HL-60 (cell line): ENCODE measurements around the gene MICOS13.
"Not testable (repeated sequence)": the region's sequence is repeated elsewhere in the genome, so short reads cannot be mapped to it uniquely, and the experiment has no call there.

ENCODE experiments used
- DNase-seq, 2 experiments: peaks; one replicate each; pipeline ENCODE4 v3.0.0-alpha.2; 2010 to 2020; ENCODE audit warnings: low read depth in 1 of 2, low spot score in 1 of 2
- H3K27ac ChIP-seq: fragments of 250-450 bp; sonication (Bioruptor Pico); replicated peaks from 2 replicates; pipeline ENCODE4 v1.5.1; 2020; ENCODE audit warnings: mild to moderate bottlenecking, moderate library complexity
- H3K27me3 ChIP-seq: fragments of 250-450 bp; sonication (Bioruptor Pico); 2 replicates; pipeline ENCODE4 v1.5.1; 2021; ENCODE audit warnings: mild to moderate bottlenecking, moderate library complexity; ENCODE audit not compliant: insufficient read depth, poor library complexity, severe bottlenecking
- H3K4me3 ChIP-seq: replicated peaks from 2 replicates; pipeline ENCODE4 v1.5.1; 2011; ENCODE audit warnings: mild to moderate bottlenecking, control low read depth, low read length; ENCODE audit not compliant: insufficient read depth
- CTCF ChIP-seq: IDR thresholded peaks from one replicate; pipeline ENCODE4 v1.5.1; 2011; ENCODE audit warnings: low read length, control low read depth, inconsistent platforms; ENCODE audit not compliant: insufficient read depth
- GABPA ChIP-seq: IDR thresholded peaks from 2 replicates; pipeline ENCODE4 v1.6.1; 2012; ENCODE audit warnings: low read depth
- POLR2AphosphoS5 ChIP-seq: IDR thresholded peaks from 2 replicates; pipeline ENCODE4 v1.6.1; 2012; ENCODE audit warnings: low read depth
- REST ChIP-seq: IDR thresholded peaks from 2 replicates; pipeline ENCODE4 v1.6.1; 2012; ENCODE audit warnings: low read depth; ENCODE audit not compliant: insufficient replicate concordance
- SPI1 ChIP-seq: IDR thresholded peaks from 2 replicates; pipeline ENCODE4 v1.6.1; 2012; ENCODE audit warnings: low read depth, mild to moderate bottlenecking, borderline replicate concordance

MICOS13 gene

GRCh38 chr19:5703819-5704818 is 23.8 kb upstream of the MICOS13 start:
- no peak for TF ChIP-seq SPI1
- no peak for TF ChIP-seq GABPA
- no peak for TF ChIP-seq CTCF
- TF ChIP-seq REST, result no peak
- no peak for TF ChIP-seq POLR2AphosphoS5
- no peak overlapping the region for H3K4me3 ChIP-seq

GRCh38 chr19:5702053-5702410 is 21.7 kb upstream of the MICOS13 start:
- not testable (repeated sequence) for DNase-seq, H3K27ac ChIP-seq, H3K27me3 ChIP-seq, H3K4me3 ChIP-seq

More at GRCh38 chr19:5703819-5704818, 23.8 kb upstream of the MICOS13 start:
- Histone ChIP-seq H3K27me3 (no peaks in the 10 kb centered on the region), H3K27ac (no peak overlapping the region)
- no peak for DNase-seq

GRCh38 chr19:5700455-5701092 is 20.3 kb upstream of the MICOS13 start:
- no peak for DNase-seq
- H3K4me3 ChIP-seq, result no peak overlapping the region
- H3K27me3 ChIP-seq, result no peaks in the 10 kb centered on the region
- H3K27ac ChIP-seq, result no peak overlapping the region
- no peak for TF ChIP-seq REST
- no peak for TF ChIP-seq CTCF
- no peak for TF ChIP-seq SPI1
- no peak for TF ChIP-seq POLR2AphosphoS5

- no peak for TF ChIP-seq SPI1
- peak; percentile 30; the same call in 1 of the 2 replicates for TF ChIP-seq POLR2AphosphoS5
- no peak for TF ChIP-seq GABPA
- no peak for TF ChIP-seq REST
- no peak for TF ChIP-seq CTCF
- DNase-seq, result no peak
- H3K27me3 ChIP-seq, result no peaks in the 10 kb centered on the region
- no peak overlapping the region for H3K4me3 ChIP-seq
- no peak overlapping the region for H3K27ac ChIP-seq
Observed at GRCh38 chr19:5698635-5699422, 18.5 kb upstream of the MICOS13 start.
